HEK293T (cell line): ENCODE results near the gene RETSAT.
"Not testable (repeated sequence)": the region's sequence is repeated elsewhere in the genome, so short reads cannot be mapped to it uniquely, and the experiment has no call there.

Experiments used
- ARNT ChIP-seq: fragments of 450-650 bp; IDR thresholded peaks from 2 replicates; pipeline ENCODE4 v1.6.1; 2017; ENCODE audit warnings: mild to moderate bottlenecking
- CTBP1 ChIP-seq: fragments of 450-650 bp; IDR thresholded peaks from 2 replicates; pipeline ENCODE4 v1.6.1; 2016; ENCODE audit warnings: borderline replicate concordance
- FOXK2 ChIP-seq: fragments of 450-650 bp; IDR thresholded peaks from 2 replicates; pipeline ENCODE4 v1.6.1; 2016; ENCODE audit warnings: mild to moderate bottlenecking
- FOXM1 ChIP-seq: fragments of 450-650 bp; IDR thresholded peaks from 2 replicates; pipeline ENCODE4 v1.6.1; 2017; ENCODE audit warnings: mild to moderate bottlenecking, borderline replicate concordance
- HDGF ChIP-seq: fragments of 450-650 bp; IDR thresholded peaks from 2 replicates; pipeline ENCODE4 v1.6.1; 2017; ENCODE audit warnings: antibody characterized with exemption, borderline replicate concordance
- NFRKB ChIP-seq: fragments of 450-650 bp; IDR thresholded peaks from 2 replicates; pipeline ENCODE4 v1.6.1; 2016; ENCODE audit warnings: mild to moderate bottlenecking, moderate library complexity
- SP1 ChIP-seq: fragments of 450-650 bp; IDR thresholded peaks from 2 replicates; pipeline ENCODE4 v1.6.1; 2017
- SUZ12 ChIP-seq: fragments of 450-650 bp; IDR thresholded peaks from 2 replicates; pipeline ENCODE4 v1.6.1; 2016; ENCODE audit warnings: mild to moderate bottlenecking
- TARDBP ChIP-seq: fragments of 450-650 bp; IDR thresholded peaks from 2 replicates; pipeline ENCODE4 v1.6.1; 2016
- TF ChIP-seq, protein P1 (sequence below): fragments of 450-650 bp; IDR thresholded peaks from 2 replicates; pipeline ENCODE4 v1.6.1; 2016

DNA sequence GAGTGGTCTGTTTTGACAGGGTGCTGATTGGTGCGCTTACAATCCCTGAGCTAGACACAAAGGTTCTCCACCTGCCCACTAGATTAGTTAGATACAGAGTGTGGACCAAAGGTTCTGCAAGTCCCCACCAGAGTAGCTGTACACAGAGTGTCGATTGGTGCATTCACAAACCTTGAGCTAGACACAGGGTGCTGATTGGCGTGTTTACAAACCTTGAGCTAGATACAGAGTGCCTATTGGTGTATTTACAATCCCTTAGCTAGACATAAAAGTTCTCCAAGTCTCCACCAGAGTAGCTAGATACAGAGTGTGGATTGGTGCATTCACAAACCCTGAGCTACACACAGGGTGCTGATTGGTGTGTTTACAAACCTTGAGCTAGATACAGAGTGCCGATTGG lies 20.5 kb downstream of the RETSAT start:
- TF ChIP-seq, protein P1, sequence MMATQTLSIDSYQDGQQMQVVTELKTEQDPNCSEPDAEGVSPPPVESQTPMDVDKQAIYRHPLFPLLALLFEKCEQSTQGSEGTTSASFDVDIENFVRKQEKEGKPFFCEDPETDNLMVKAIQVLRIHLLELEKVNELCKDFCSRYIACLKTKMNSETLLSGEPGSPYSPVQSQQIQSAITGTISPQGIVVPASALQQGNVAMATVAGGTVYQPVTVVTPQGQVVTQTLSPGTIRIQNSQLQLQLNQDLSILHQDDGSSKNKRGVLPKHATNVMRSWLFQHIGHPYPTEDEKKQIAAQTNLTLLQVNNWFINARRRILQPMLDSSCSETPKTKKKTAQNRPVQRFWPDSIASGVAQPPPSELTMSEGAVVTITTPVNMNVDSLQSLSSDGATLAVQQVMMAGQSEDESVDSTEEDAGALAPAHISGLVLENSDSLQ, result not testable (repeated sequence)
- not testable (repeated sequence) for TF ChIP-seq HDGF, FOXM1, CTBP1, ARNT, SUZ12, TARDBP, FOXK2, NFRKB, SP1
